Prostate gland (tissue), 2 donors: ENCODE results near the gene LDLRAD4. TPM values are rescaled to one million over a fixed set of nuclear protein-coding genes. Genes with fewer than 3 reads are reported as not detected.

Experiments
- DNase-seq: peaks from one replicate; pipeline ENCODE4 v3.0.0-alpha.2; 2019; ENCODE audit warnings: low spot score
- H3K27ac ChIP-seq, 2 donors: fragments of 200-600 bp; sonication (generic); 2 replicates each; pipeline ENCODE4 v1.5.1; 2017 to 2019
- H3K27me3 ChIP-seq: fragments of 200-600 bp; sonication (generic); replicated peaks from 2 replicates; pipeline ENCODE4 v1.5.1; 2019; ENCODE audit not compliant: insufficient read depth
- H3K36me3 ChIP-seq, 2 donors: fragments of 200-600 bp; sonication (generic); 1 replicate in 1 of 2; 2 replicates in 1 of 2; pipeline versions ENCODE4 v1.5.1 to v1.8.1; 2017 to 2019
- H3K4me1 ChIP-seq: fragments of 200-600 bp; sonication (generic); replicated peaks from 2 replicates; pipeline ENCODE4 v1.5.1; 2019
- H3K4me3 ChIP-seq, 2 donors: fragments of 200-600 bp; sonication (generic); 2 replicates each; pipeline ENCODE4 v1.5.1; 2017 to 2019
- H3K9me3 ChIP-seq: fragments of 200-600 bp; sonication (generic); 2 replicates; pipeline ENCODE4 v1.5.1; 2017
- POLR2A ChIP-seq: fragments of 450-650 bp; IDR thresholded peaks from one replicate; pipeline ENCODE4 v1.6.1; 2016; ENCODE audit warnings: antibody characterized with exemption, mild to moderate bottlenecking
- POLR2AphosphoS5 ChIP-seq: sonication (generic); formaldehyde crosslinking; IDR thresholded peaks from one replicate; pipeline ENCODE4 v1.6.1; 2017; ENCODE audit warnings: antibody characterized with exemption
- WGBS: methylation state at CpG from one replicate; pipeline ENCODE4 v1.1.5; 2018; 5-methylcytosine and 5-hydroxymethylcytosine counted together
- intact Hi-C: fragments of 100-400 bp; cut with DNase I; formaldehyde crosslinking; loops from one replicate; pipeline ENCODE4 v1.14.2; 2022
- total RNA-seq, 2 donors: library from RNA; depleted of rRNA; stranded (reverse); fragments of >200 nt; gene quantifications; one replicate each; pipeline ENCODE4 v1.1.0, GENCODE V29; 2016
- TF ChIP-seq, protein P1 (sequence below), 4 experiments: fragments of 200-600 bp in 2 of 4; fragments of 450-650 bp in 2 of 4; sonication (generic) in 2 of 4; IDR thresholded peaks; 1 replicate in 3 of 4; 2 replicates in 1 of 4; pipeline ENCODE4 v1.5.1; 2016 to 2019; ENCODE audit warnings: antibody characterized with exemption in 4 of 4, mild to moderate bottlenecking in 2 of 4, moderate library complexity in 2 of 4

The LDLRAD4 gene
- total RNA-seq, 2 donors from 2014 or later, result 59.9 to 107 TPM

DNA sequence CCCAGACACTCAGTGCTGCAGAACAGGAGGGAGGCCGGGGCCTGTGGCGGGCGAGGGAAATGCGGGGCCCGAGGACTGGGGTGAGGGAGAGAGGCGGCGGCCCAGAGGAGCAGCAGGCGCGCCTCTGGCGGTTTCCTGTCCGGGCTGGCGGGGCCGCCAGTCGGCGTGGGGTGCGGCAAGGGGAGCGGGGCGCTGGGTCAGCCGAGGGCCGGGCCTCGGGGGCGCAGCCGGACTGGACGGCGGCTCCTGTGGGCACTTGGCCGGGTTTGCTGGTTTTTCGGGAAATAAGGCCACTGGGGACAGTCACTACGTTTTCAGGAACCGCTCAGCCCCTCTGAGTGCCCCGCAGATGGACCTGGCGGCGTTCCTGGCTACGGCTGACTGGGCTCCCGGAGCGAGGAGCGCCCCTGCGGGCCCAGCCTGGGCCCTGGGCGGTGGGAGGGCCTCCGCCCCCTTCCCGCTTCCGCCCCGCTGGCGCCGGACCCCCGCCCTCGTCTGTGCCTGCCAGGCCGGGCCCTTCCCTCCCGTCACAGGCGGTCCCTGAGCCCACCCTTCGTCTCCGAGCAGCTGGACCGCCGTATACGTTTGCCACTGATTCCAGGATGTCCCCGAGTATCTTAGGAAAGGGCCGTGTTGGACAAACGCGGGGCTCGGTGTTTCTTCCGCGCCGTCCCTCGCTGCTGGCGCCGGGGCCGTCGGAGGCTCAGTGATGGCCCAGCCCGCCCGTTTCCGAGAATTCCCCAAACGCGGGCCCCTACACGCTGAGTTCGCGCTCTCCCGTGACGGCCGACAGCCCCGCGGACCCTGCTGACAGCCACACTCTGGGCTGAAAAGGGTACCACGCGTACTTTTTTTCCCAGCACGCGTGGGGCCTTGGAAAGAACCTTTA is 423.2 kb downstream of the LDLRAD4 start:
- DNase-seq, result no peak
- H3K4me3 ChIP-seq, result peak overlapping the region; percentile 23 to 31
- no peaks in the 10 kb centered on the region for H3K9me3 ChIP-seq
- H3K4me1 ChIP-seq, result no peaks in the 10 kb centered on the region
- H3K36me3 ChIP-seq, result no peaks in the 10 kb centered on the region
- intact Hi-C loops, result no loop called here
- TF ChIP-seq, protein P1, sequence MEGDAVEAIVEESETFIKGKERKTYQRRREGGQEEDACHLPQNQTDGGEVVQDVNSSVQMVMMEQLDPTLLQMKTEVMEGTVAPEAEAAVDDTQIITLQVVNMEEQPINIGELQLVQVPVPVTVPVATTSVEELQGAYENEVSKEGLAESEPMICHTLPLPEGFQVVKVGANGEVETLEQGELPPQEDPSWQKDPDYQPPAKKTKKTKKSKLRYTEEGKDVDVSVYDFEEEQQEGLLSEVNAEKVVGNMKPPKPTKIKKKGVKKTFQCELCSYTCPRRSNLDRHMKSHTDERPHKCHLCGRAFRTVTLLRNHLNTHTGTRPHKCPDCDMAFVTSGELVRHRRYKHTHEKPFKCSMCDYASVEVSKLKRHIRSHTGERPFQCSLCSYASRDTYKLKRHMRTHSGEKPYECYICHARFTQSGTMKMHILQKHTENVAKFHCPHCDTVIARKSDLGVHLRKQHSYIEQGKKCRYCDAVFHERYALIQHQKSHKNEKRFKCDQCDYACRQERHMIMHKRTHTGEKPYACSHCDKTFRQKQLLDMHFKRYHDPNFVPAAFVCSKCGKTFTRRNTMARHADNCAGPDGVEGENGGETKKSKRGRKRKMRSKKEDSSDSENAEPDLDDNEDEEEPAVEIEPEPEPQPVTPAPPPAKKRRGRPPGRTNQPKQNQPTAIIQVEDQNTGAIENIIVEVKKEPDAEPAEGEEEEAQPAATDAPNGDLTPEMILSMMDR (IDR thresholded peaks at IDR 0.05), result peak in 1 of 4 experiments; percentile 7
- no peak for TF ChIP-seq POLR2AphosphoS5
- peak overlapping the region in 1 of 2 donors; percentile 57 for H3K27ac ChIP-seq
- 25% methylated on average over 63 of the region's 84 CpGs for WGBS
- no peaks in the 10 kb centered on the region for H3K27me3 ChIP-seq

DNA sequence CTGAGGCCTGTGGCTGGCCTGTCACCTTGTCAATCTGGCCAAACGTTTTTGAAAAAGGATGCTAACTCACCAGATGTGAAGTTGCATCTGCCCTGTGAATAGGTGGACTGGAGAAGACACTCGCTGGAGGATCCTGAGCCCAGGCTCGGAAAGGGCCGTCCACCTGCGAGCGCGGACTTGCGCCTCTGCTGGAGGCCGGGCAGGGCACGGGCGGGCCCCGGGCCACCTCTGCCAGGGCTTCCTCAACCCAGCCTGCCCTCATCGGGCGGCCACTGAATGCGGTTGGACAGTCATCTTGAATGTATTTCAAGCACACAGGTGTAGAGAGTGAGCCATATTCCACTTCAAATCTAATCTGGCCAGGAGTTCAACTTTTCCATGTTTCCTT is 423.9 kb downstream of the LDLRAD4 start:
- intact Hi-C loops, result no loop called here
- no peak overlapping the region for H3K27ac ChIP-seq
- no peak for DNase-seq
- H3K4me3 ChIP-seq, result no peak overlapping the region
- H3K36me3 ChIP-seq, result no peaks in the 10 kb centered on the region
- H3K4me1 ChIP-seq, result no peaks in the 10 kb centered on the region
- WGBS, result 93% methylated on average over 15 of the region's 15 CpGs
- no peaks in the 10 kb centered on the region for H3K27me3 ChIP-seq
- TF ChIP-seq, protein P1 (IDR thresholded peaks at IDR 0.05), result no peak
- H3K9me3 ChIP-seq, result no peaks in the 10 kb centered on the region

DNA sequence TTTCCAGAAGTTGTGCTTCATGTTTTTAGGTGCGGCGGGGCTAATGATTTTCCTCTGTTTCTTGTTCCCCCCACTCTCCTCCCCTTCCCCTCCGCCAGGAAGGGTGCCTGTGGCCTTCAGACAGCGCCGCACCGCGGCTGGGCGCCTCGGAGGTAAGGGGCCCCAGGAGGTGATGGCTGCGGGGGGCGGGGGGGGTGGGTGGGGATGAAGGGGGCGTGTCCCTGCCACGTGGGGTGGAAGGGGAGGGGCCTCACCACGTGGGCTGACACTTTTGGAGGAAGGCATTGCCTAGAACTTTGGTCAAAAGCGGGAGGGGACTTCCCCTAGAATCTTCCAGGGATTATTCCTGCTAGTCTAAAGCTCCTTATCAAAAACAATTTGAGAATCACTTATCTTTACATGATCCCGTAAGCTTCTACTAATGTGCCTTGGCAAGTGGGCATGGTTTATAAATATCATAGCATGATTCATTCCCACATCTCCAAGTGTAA is 424.7 kb downstream of the LDLRAD4 start:
- Histone ChIP-seq H3K27me3 (no peaks in the 10 kb centered on the region), H3K27ac (no peak overlapping the region), H3K36me3 (no peaks in the 10 kb centered on the region), H3K4me1 (no peaks in the 10 kb centered on the region), H3K9me3 (no peaks in the 10 kb centered on the region), H3K4me3 (no peak overlapping the region)
- TF ChIP-seq POLR2AphosphoS5 (no peak), POLR2A (no peak)
- TF ChIP-seq, protein P1 (IDR thresholded peaks at IDR 0.05), result no peak
- DNase-seq, result no peak
- 83% methylated on average over 16 of the region's 16 CpGs for WGBS
- intact Hi-C loops, result no loop called here

DNA sequence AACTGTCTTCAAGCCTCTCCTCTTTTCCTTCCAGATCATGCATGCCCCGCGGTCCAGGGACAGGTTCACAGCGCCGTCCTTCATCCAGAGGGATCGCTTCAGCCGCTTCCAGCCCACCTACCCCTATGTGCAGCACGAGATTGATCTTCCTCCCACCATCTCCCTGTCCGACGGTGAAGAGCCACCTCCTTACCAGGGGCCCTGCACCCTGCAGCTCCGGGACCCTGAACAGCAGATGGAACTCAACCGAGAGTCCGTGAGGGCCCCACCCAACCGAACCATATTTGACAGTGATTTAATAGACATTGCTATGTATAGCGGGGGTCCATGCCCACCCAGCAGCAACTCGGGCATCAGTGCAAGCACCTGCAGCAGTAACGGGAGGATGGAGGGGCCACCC is 426.5 kb downstream of the LDLRAD4 start:
- H3K4me1 ChIP-seq, result no peaks in the 10 kb centered on the region
- WGBS, result 92% methylated on average over 16 of the region's 16 CpGs
- intact Hi-C loops, result no loop called here
- TF ChIP-seq, protein P1 (IDR thresholded peaks at IDR 0.05), result no peak
- TF ChIP-seq POLR2A, result no peak
- no peak for TF ChIP-seq POLR2AphosphoS5
- DNase-seq, result no peak
- H3K27ac ChIP-seq, result no peak overlapping the region
- H3K27me3 ChIP-seq, result no peaks in the 10 kb centered on the region
- H3K36me3 ChIP-seq, result no peaks in the 10 kb centered on the region
- H3K4me3 ChIP-seq, result no peak overlapping the region
- H3K9me3 ChIP-seq, result no peaks in the 10 kb centered on the region

DNA sequence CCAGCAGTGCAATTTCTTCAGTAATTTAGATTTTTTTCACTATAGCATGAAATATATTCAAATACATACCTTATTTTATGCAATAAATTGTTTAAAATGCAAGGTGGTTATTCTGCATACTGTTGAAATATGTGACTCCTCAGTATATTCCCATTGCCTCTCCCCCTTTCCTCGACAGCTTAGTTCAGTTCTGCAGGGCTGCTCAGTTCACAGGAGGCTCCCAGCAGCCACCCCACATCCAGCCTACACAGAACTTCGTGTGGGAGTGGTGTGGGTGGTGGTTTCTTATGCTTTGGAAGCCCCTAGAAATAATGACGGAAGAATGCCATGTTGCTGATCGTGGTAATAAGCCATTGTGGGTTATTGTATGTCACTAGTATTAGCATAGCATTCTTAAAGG is 428.1 kb downstream of the LDLRAD4 start:
- Histone ChIP-seq H3K4me3 (no peak overlapping the region), H3K36me3 (no peaks in the 10 kb centered on the region), H3K4me1 (no peaks in the 10 kb centered on the region), H3K9me3 (no peaks in the 10 kb centered on the region), H3K27me3 (no peaks in the 10 kb centered on the region), H3K27ac (no peak overlapping the region)
- intact Hi-C loops, result no loop called here
- no peak for DNase-seq
- WGBS, result 90% methylated on average over 4 of the region's 4 CpGs
- no peak for TF ChIP-seq POLR2AphosphoS5
- TF ChIP-seq, protein P1 (IDR thresholded peaks at IDR 0.05), result no peak
- TF ChIP-seq POLR2A, result no peak
